ENCODE results near the gene PLA2G4D.

PLA2G4D gene

GRCh38 chr15:42031198-42031915 lies 63.0 kb downstream of the PLA2G4D start:
- no peak for TF ChIP-seq CTCF (IDR thresholded peaks at IDR 0.05; ENCODE audit: low read depth, low read length)
- no peak for DNase-seq (ENCODE audit: extremely low read depth, low read depth)

- TF ChIP-seq CTCF (IDR thresholded peaks at IDR 0.05; ENCODE audit: low read depth, low read length) = no peak
Measured at GRCh38 chr15:42027521-42027920, 66.8 kb downstream of the PLA2G4D start.

GRCh38 chr15:42024303-42024702 lies 70.1 kb downstream of the PLA2G4D start:
- no peak for TF ChIP-seq CTCF (IDR thresholded peaks at IDR 0.05; ENCODE audit: low read depth, low read length)
- DNase-seq (ENCODE audit: extremely low read depth, low read depth) = no peak

More at GRCh38 chr15:42027521-42027920, 66.8 kb downstream of the PLA2G4D start:
- DNase-seq (ENCODE audit: extremely low read depth, low read depth) = no peak

GRCh38 chr15:42021593-42021992 lies 72.8 kb downstream of the PLA2G4D start:
- no peak for TF ChIP-seq CTCF (IDR thresholded peaks at IDR 0.05; ENCODE audit: low read depth, low read length)

GRCh38 chr15:42020713-42021273 lies 73.6 kb downstream of the PLA2G4D start, which contains the start of gene PLA2G4E:
Gene PLA2G4E, minus strand, starts transcription at chr15:42021042. Its CDS starts 12 bp downstream, at chr15:42021030.
- no peak for DNase-seq (ENCODE audit: extremely low read depth, low read depth)
- no peak for TF ChIP-seq CTCF (IDR thresholded peaks at IDR 0.05; ENCODE audit: low read depth, low read length)

More at GRCh38 chr15:42021593-42021992, 72.8 kb downstream of the PLA2G4D start:
- no peak for DNase-seq (ENCODE audit: extremely low read depth, low read depth)

GRCh38 chr15:42018306-42019224 lies 75.8 kb downstream of the PLA2G4D start:
- TF ChIP-seq CTCF (IDR thresholded peaks at IDR 0.05; ENCODE audit: low read depth, low read length) = no peak
- DNase-seq (ENCODE audit: extremely low read depth, low read depth) = no peak
